Measurements from ENCODE around the gene HSD3B2. TPM values are rescaled to one million over a fixed set of nuclear protein-coding genes. Genes with fewer than 3 reads are reported as not detected.
"Not testable (repeated sequence)": the region's sequence is repeated elsewhere in the genome, so short reads cannot be mapped to it uniquely, and the experiment has no call there.

Gene HSD3B2
- polyA plus RNA-seq, 1 donor, result 0.72 TPM

DNA sequence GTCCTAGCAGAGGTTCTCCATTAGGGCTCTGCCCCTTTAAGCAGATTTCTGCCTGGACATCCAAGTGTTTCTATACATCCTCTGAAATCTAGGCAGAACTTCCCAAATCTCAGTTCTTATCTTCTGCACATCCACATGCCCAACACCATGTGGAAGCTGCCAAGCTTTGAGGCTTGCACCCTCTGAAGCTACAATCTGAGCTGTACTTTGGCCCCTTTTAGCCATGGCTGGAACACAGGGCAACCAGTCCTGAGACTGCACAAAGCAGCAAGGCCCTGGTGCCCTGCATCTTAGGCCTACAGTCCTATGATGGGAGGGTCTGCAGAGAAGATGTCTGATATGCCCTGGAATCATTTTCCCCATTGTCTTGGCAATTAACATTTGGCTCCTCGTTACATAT is 38.4 kb upstream of the HSD3B2 start:
- Histone ChIP-seq H3K27me3 (ENCODE audit: control insufficient read depth, insufficient read depth, low read length) (no peaks in the 10 kb centered on the region), H3K36me3 (ENCODE audit: control insufficient read depth, insufficient read depth, low read length) (no peaks in the 10 kb centered on the region), H3K4me1 (ENCODE audit: control insufficient read depth, insufficient read depth, low read length) (peaks cover 19% of the 10 kb centered on the region), H3K4me3 (ENCODE audit: low read length) (no peak overlapping the region), H3K27ac (ENCODE audit: low read length) (no peak overlapping the region), H3K9me3 (ENCODE audit: control insufficient read depth, low read depth, low read length) (no peaks in the 10 kb centered on the region)
- 82% methylated on average over 1 of the region's 1 CpG for WGBS (ENCODE audit: insufficient coverage, low lambda C conversion rate)
- no peak for DNase-seq

DNA sequence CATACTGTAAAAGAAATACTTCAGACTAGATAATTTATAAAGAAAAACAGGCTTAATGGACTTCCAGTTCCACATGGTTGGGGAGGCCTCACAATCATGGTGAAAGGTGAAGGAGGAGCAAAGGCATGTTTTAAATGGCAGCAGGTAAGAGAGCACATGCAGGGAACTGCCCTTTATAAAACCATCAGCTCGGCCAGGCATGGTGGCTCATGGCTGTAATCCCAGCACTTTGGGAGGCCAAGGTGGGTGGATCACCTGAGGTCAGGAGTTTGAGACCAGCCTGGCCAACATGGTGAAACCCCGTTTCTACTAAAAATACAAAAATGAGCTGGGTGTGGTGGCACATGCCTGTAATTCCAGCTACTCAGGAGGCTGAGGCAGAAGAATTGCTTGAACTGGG is 37.4 kb upstream of the HSD3B2 start:
- H3K4me1 ChIP-seq (ENCODE audit: control insufficient read depth, insufficient read depth, low read length), result peaks cover 19% of the 10 kb centered on the region
- not testable (repeated sequence) for H3K36me3 ChIP-seq (ENCODE audit: control insufficient read depth, insufficient read depth, low read length); H3K9me3 ChIP-seq (ENCODE audit: control insufficient read depth, low read depth, low read length); DNase-seq; H3K4me3 ChIP-seq (ENCODE audit: low read length); H3K27ac ChIP-seq (ENCODE audit: low read length); H3K27me3 ChIP-seq (ENCODE audit: control insufficient read depth, insufficient read depth, low read length)
- WGBS (ENCODE audit: insufficient coverage, low lambda C conversion rate), result no CpG with 5 or more reads among the region's 2 CpGs

DNA sequence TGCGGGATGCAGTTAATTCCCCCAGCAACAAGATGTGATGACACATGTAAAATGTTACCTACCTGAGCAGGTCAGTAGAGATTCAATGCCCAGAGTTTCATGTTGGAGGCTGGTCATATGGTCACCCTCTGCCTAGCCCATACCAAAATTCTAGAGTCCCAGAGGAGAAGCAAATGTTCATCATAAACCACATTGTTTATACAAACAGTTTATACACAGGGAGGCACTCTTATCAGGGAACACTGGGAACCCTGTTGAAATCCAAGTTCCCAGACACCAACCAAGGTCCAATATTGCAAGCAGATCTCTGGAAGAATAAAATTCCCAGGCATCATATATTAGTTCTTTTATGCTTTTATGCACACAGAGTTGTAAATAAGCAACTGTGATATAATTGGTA is 35.8 kb upstream of the HSD3B2 start:
- DNase-seq, result no peak
- H3K36me3 ChIP-seq (ENCODE audit: control insufficient read depth, insufficient read depth, low read length), result no peaks in the 10 kb centered on the region
- no CpG with 5 or more reads among the region's 1 CpG for WGBS (ENCODE audit: insufficient coverage, low lambda C conversion rate)
- no peaks in the 10 kb centered on the region for H3K9me3 ChIP-seq (ENCODE audit: control insufficient read depth, low read depth, low read length)
- H3K27me3 ChIP-seq (ENCODE audit: control insufficient read depth, insufficient read depth, low read length), result no peaks in the 10 kb centered on the region
- peaks cover 7% of the 10 kb centered on the region for H3K4me1 ChIP-seq (ENCODE audit: control insufficient read depth, insufficient read depth, low read length)
- no peak overlapping the region for H3K4me3 ChIP-seq (ENCODE audit: low read length)
- no peak overlapping the region for H3K27ac ChIP-seq (ENCODE audit: low read length)

DNA sequence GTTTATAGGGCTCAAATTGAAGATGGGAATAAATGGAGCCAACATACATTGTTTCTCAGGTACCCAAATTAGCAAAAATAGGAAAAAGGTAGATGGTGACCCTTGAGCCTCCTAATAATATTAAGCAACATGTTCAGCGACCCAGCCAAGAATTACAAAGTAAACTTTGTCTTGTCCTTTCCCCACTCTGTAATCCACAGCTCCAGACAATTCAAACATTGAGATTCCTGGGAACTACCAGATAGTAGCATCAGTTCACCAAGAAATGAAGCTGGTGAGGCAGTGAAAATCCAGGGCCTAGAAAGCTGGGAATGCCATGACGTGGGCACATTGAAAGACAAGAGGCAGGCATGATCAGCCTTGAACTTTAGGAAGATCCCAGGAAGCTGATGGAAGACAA is 34.6 kb upstream of the HSD3B2 start:
- Histone ChIP-seq H3K36me3 (ENCODE audit: control insufficient read depth, insufficient read depth, low read length) (no peaks in the 10 kb centered on the region), H3K9me3 (ENCODE audit: control insufficient read depth, low read depth, low read length) (no peaks in the 10 kb centered on the region), H3K27ac (ENCODE audit: low read length) (no peak overlapping the region), H3K4me3 (ENCODE audit: low read length) (no peak overlapping the region), H3K27me3 (ENCODE audit: control insufficient read depth, insufficient read depth, low read length) (no peaks in the 10 kb centered on the region), H3K4me1 (ENCODE audit: control insufficient read depth, insufficient read depth, low read length) (no peaks in the 10 kb centered on the region)
- DNase-seq, result no peak
- WGBS (ENCODE audit: insufficient coverage, low lambda C conversion rate), result 89% methylated on average over 1 of the region's 2 CpGs

DNA sequence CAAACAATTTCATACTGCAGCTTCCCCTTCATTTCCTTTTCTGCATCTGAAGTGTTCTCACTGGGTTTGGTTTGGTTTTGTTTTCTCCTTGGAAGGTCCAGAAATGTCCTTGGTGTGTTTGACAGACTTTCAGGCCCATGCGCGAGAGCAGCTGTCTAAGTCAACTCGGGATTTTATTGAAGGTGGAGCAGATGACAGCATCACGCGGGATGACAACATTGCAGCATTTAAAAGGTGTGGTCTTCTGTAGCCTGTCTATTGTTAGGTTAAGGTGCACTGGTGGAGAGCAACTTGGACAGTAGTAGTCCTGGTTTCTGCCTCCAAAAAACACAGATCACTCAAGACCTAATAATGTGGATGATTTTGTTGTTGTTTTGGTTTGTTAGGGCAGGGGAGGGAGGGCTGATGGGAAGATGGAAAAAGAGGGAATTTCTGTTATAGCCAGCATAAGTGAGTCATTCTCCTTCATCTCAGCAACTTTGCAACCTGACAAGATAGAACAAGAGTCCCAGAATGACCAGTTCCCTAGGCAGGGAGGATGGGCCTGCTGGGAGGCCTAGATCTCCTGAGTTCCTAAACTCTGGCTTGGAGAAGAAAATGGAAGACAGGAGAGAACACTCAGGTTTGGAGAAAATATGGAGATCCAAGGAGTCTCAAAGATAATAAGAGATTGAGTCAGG is 33.8 kb upstream of the HSD3B2 start:
- Histone ChIP-seq H3K27ac (ENCODE audit: low read length) (no peak overlapping the region), H3K27me3 (ENCODE audit: control insufficient read depth, insufficient read depth, low read length) (no peaks in the 10 kb centered on the region), H3K4me1 (ENCODE audit: control insufficient read depth, insufficient read depth, low read length) (no peaks in the 10 kb centered on the region), H3K9me3 (ENCODE audit: control insufficient read depth, low read depth, low read length) (no peaks in the 10 kb centered on the region), H3K36me3 (ENCODE audit: control insufficient read depth, insufficient read depth, low read length) (no peaks in the 10 kb centered on the region), H3K4me3 (ENCODE audit: low read length) (no peak overlapping the region)
- DNase-seq, result no peak
- no CpG with 5 or more reads among the region's 5 CpGs for WGBS (ENCODE audit: insufficient coverage, low lambda C conversion rate)

DNA sequence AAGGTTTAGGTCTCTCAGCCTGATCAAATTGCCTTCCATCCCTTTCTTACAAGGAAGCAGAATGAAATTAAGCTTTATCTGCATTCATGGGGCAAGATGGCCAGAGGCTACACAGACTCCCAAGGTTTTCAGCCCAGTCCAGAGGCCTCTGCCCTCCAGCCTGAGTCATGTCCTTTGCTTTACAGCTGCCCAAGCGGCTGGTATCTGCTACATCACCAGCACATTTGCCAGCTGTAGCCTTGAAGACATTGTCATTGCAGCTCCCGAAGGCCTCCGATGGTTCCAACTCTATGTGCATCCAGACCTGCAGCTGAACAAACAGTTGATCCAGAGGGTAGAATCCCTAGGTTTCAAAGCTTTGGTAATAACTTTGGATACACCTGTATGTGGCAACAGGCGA is 30.4 kb upstream of the HSD3B2 start:
- no peak overlapping the region for H3K27ac ChIP-seq (ENCODE audit: low read length)
- no peaks in the 10 kb centered on the region for H3K9me3 ChIP-seq (ENCODE audit: control insufficient read depth, low read depth, low read length)
- H3K4me1 ChIP-seq (ENCODE audit: control insufficient read depth, insufficient read depth, low read length), result no peaks in the 10 kb centered on the region
- 100% methylated on average over 1 of the region's 4 CpGs for WGBS (ENCODE audit: insufficient coverage, low lambda C conversion rate)
- no peaks in the 10 kb centered on the region for H3K36me3 ChIP-seq (ENCODE audit: control insufficient read depth, insufficient read depth, low read length)
- H3K27me3 ChIP-seq (ENCODE audit: control insufficient read depth, insufficient read depth, low read length), result no peaks in the 10 kb centered on the region
- no peak overlapping the region for H3K4me3 ChIP-seq (ENCODE audit: low read length)
- no peak for DNase-seq

DNA sequence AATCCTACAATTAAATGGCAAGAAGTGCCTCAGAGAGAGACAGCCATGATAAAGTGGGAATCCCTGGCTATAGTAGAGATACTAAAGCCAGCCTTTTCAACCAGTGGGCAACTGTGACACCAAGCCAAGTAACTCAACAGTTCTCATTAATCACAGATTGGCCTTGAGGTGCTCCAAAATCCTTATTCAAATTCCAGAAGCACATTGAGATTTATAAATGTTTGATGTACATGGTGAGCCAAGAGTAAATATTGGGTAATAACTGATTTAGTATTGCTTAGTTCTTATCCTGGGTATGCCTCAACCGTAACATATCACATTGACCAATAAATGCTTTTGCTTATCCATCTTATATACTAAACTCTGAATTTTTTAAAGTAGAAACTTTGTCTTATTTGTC is 29.3 kb upstream of the HSD3B2 start:
- Histone ChIP-seq H3K4me1 (ENCODE audit: control insufficient read depth, insufficient read depth, low read length) (peaks cover 7% of the 10 kb centered on the region), H3K27ac (ENCODE audit: low read length) (no peak overlapping the region), H3K9me3 (ENCODE audit: control insufficient read depth, low read depth, low read length) (no peaks in the 10 kb centered on the region), H3K36me3 (ENCODE audit: control insufficient read depth, insufficient read depth, low read length) (no peaks in the 10 kb centered on the region), H3K27me3 (ENCODE audit: control insufficient read depth, insufficient read depth, low read length) (no peaks in the 10 kb centered on the region), H3K4me3 (ENCODE audit: low read length) (no peak overlapping the region)
- DNase-seq, result no peak
- WGBS (ENCODE audit: insufficient coverage, low lambda C conversion rate), result 71% methylated on average over 1 of the region's 1 CpG

DNA sequence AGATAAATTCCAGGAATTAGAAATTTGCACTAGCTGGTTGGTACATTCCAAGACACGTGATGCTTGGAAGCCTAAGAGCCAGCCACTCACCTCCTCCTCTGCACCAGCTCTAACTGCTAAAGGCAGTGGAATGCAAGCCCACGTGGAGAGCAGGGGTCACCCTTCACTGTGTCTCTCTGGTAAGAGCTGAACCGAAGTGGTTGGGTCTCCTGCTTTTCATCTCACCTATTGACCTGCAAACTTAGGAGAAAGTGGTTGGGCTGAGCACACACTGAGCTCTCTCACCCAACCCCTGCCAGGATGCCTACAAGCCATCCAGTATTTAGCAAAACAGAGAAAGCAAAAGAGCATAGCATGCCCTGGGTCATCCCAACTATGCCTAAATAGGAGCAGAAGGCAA is 27.1 kb upstream of the HSD3B2 start:
- Histone ChIP-seq H3K27me3 (ENCODE audit: control insufficient read depth, insufficient read depth, low read length) (no peaks in the 10 kb centered on the region), H3K36me3 (ENCODE audit: control insufficient read depth, insufficient read depth, low read length) (no peaks in the 10 kb centered on the region), H3K27ac (ENCODE audit: low read length) (no peak overlapping the region), H3K4me1 (ENCODE audit: control insufficient read depth, insufficient read depth, low read length) (peaks cover 21% of the 10 kb centered on the region), H3K9me3 (ENCODE audit: control insufficient read depth, low read depth, low read length) (no peaks in the 10 kb centered on the region), H3K4me3 (ENCODE audit: low read length) (no peak overlapping the region)
- no peak for DNase-seq
- WGBS (ENCODE audit: insufficient coverage, low lambda C conversion rate), result no CpG with 5 or more reads among the region's 3 CpGs

DNA sequence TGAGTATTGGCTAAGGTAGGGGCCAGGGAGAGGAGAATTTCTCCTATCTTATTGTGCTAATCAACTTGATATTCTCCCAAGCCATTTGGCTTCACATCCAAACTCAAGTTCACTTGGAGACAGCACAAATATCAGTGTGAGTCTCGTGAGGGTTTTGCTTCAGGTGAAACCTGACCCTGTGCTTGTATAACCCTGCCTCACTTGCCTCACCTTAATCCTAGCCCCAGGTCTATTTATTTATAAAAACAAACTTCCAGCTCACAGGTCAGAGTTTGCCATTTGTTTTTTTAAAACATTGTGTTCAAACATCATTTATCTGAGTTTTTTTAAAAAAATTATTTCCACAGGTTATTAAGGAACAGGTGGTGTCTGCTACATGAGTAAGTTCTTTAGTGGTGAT is 26.5 kb upstream of the HSD3B2 start:
- H3K27ac ChIP-seq (ENCODE audit: low read length), result no peak overlapping the region
- H3K4me1 ChIP-seq (ENCODE audit: control insufficient read depth, insufficient read depth, low read length), result peaks cover 25% of the 10 kb centered on the region
- no peak overlapping the region for H3K4me3 ChIP-seq (ENCODE audit: low read length)
- H3K9me3 ChIP-seq (ENCODE audit: control insufficient read depth, low read depth, low read length), result no peaks in the 10 kb centered on the region
- no peaks in the 10 kb centered on the region for H3K27me3 ChIP-seq (ENCODE audit: control insufficient read depth, insufficient read depth, low read length)
- no CpG with 5 or more reads among the region's 1 CpG for WGBS (ENCODE audit: insufficient coverage, low lambda C conversion rate)
- DNase-seq, result no peak
- no peaks in the 10 kb centered on the region for H3K36me3 ChIP-seq (ENCODE audit: control insufficient read depth, insufficient read depth, low read length)

DNA sequence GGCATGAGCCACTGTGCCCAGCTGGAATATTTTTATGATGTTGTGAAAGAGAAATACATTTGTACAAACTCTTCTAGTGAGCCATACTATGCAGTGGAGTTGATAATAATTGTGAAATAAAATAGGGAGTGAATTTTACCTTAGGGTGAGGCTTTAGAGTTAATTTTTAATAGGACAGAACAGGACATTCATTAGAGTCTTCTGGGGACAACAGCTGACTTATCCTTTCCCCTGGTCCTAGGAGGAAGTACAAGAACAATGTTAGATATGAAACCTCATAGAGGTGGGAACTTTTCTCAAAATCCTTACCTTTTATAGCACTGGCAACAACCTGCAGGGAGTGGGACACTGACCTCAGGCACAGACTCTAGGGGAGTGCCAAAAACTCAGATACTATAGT is 24.4 kb upstream of the HSD3B2 start:
- Histone ChIP-seq H3K9me3 (ENCODE audit: control insufficient read depth, low read depth, low read length) (no peaks in the 10 kb centered on the region), H3K27ac (ENCODE audit: low read length) (peak overlapping the region; percentile 72), H3K27me3 (ENCODE audit: control insufficient read depth, insufficient read depth, low read length) (no peaks in the 10 kb centered on the region), H3K4me1 (ENCODE audit: control insufficient read depth, insufficient read depth, low read length) (peaks cover 36% of the 10 kb centered on the region), H3K4me3 (ENCODE audit: low read length) (no peak overlapping the region), H3K36me3 (ENCODE audit: control insufficient read depth, insufficient read depth, low read length) (no peaks in the 10 kb centered on the region)
- peak; percentile 33 to 77 for DNase-seq

DNA sequence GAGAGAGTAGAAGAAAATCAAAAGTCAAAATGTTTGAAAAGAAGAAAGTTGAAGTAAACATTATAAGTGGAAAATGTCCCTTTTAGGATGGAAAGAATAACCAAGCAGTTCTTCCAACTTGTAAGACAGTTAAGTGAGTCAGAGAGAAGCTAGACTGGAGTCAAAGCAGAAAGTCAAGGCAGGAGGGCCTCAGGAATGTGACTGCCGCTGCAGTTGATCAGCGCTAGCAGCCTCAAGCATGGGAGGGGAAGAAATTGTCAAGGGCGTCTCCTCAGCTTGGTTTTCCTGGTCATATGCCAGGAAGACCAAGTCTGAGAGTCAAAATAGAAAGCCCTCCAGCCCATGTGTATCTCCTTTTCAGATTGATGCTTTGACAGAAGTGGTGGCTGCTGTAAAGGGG is 23.2 kb upstream of the HSD3B2 start:
- DNase-seq, result no peak
- H3K36me3 ChIP-seq (ENCODE audit: control insufficient read depth, insufficient read depth, low read length), result no peaks in the 10 kb centered on the region
- H3K4me1 ChIP-seq (ENCODE audit: control insufficient read depth, insufficient read depth, low read length), result peaks cover 37% of the 10 kb centered on the region
- H3K4me3 ChIP-seq (ENCODE audit: low read length), result no peak overlapping the region
- peak overlapping the region; percentile 72 for H3K27ac ChIP-seq (ENCODE audit: low read length)
- H3K27me3 ChIP-seq (ENCODE audit: control insufficient read depth, insufficient read depth, low read length), result no peaks in the 10 kb centered on the region
- no peaks in the 10 kb centered on the region for H3K9me3 ChIP-seq (ENCODE audit: control insufficient read depth, low read depth, low read length)
- no CpG with 5 or more reads among the region's 3 CpGs for WGBS (ENCODE audit: insufficient coverage, low lambda C conversion rate)
